Mucosa of descending colon (tissue), 3 donors: ENCODE results near the gene RPS6KA3. TPM values are rescaled to one million over a fixed set of nuclear protein-coding genes. Genes with fewer than 3 reads are reported as not detected.
A peak's percentile ranks its signal among the peaks of the same experiment; 100 is the strongest.
"Not testable (repeated sequence)": the region's sequence is repeated elsewhere in the genome, so short reads cannot be mapped to it uniquely, and the experiment has no call there.

Source experiments
- ATAC-seq: fragments of 200-7000 bp; cut with Tn5 transposase; one replicate; pipeline ENCODE4 v1.9.1; 2020; ENCODE audit warnings: mild to moderate bottlenecking, moderate library complexity
- DNase-seq, 3 donors: peaks; one replicate each; pipeline ENCODE4 v3.0.0-alpha.2; 2020
- H3K36me3 ChIP-seq: fragments of 200-600 bp; one replicate; pipeline ENCODE4 v1.8.0; 2021; ENCODE audit warnings: low read depth, mild to moderate bottlenecking
- H3K4me1 ChIP-seq: fragments of 200-600 bp; one replicate; pipeline ENCODE4 v1.8.0; 2021; ENCODE audit warnings: low read depth, mild to moderate bottlenecking
- H3K4me3 ChIP-seq: fragments of 200-600 bp; one replicate; pipeline ENCODE4 v1.8.0; 2021; ENCODE audit warnings: mild to moderate bottlenecking
- H3K9me3 ChIP-seq: fragments of 200-600 bp; one replicate; pipeline ENCODE4 v1.8.0; 2021; ENCODE audit warnings: mild to moderate bottlenecking
- intact Hi-C, 2 donors: fragments of 100-400 bp; cut with DNase I in 1 of 2; cut with micrococcal nuclease in 1 of 2; formaldehyde crosslinking; loops; one replicate each; pipeline versions ENCODE4 v1.11.0 to v1.11.1; 2022; cut with DNase I, micrococcal nuclease
- total RNA-seq, 3 donors: library from RNA; stranded (reverse); fragmentation: NEBNext Ultra II Directional in 2 of 3; extraction: Animal tissue kit (Norgen Biotek cat#: 25700) in 2 of 3; gene quantifications; one replicate each; pipeline versions ENCODE4 v1.2.1 to v1.2.4, GENCODE V29; 2021 to 2023
- TF ChIP-seq, protein P1 (sequence below): fragments of 200-600 bp; IDR thresholded peaks from one replicate; pipeline ENCODE4 v1.8.0; 2022; ENCODE audit warnings: antibody characterized with exemption, mild to moderate bottlenecking
- donor health status: DM: no; HTN: no; CAD: no; lungs with moderate emphysema.
- donor health status: DM: no; HTN: no; CAD: no.
- donor health status: DM: no; HTN: yes; CAD: no.

The RPS6KA3 gene
- total RNA-seq, 3 donors from 2014 or later = 73.6 to 80.1 (median 73.9) TPM

GRCh38 chrX:20132666-20133065 lies 134.0 kb downstream of the RPS6KA3 start:
- H3K4me1 ChIP-seq = no peaks in the 10 kb centered on the region
- ATAC-seq (no peak), DNase-seq (no peak)
- no peak overlapping the region for H3K4me3 ChIP-seq
- TF ChIP-seq, protein P1, sequence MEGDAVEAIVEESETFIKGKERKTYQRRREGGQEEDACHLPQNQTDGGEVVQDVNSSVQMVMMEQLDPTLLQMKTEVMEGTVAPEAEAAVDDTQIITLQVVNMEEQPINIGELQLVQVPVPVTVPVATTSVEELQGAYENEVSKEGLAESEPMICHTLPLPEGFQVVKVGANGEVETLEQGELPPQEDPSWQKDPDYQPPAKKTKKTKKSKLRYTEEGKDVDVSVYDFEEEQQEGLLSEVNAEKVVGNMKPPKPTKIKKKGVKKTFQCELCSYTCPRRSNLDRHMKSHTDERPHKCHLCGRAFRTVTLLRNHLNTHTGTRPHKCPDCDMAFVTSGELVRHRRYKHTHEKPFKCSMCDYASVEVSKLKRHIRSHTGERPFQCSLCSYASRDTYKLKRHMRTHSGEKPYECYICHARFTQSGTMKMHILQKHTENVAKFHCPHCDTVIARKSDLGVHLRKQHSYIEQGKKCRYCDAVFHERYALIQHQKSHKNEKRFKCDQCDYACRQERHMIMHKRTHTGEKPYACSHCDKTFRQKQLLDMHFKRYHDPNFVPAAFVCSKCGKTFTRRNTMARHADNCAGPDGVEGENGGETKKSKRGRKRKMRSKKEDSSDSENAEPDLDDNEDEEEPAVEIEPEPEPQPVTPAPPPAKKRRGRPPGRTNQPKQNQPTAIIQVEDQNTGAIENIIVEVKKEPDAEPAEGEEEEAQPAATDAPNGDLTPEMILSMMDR = no peak
- H3K36me3 ChIP-seq = no peaks in the 10 kb centered on the region
- no peaks in the 10 kb centered on the region for H3K9me3 ChIP-seq
- intact Hi-C loops = no loop called here

GRCh38 chrX:20130357-20130756 lies 136.4 kb downstream of the RPS6KA3 start:
- TF ChIP-seq, protein P1 = no peak
- no peak for ATAC-seq
- no peak for DNase-seq
- H3K9me3 ChIP-seq = no peaks in the 10 kb centered on the region
- intact Hi-C loops = no loop called here
- no peaks in the 10 kb centered on the region for H3K4me1 ChIP-seq
- no peak overlapping the region for H3K4me3 ChIP-seq
- no peaks in the 10 kb centered on the region for H3K36me3 ChIP-seq

GRCh38 chrX:20129547-20129946 lies 137.2 kb downstream of the RPS6KA3 start:
- DNase-seq = no peak
- no peak for ATAC-seq
- no peaks in the 10 kb centered on the region for H3K36me3 ChIP-seq
- H3K4me3 ChIP-seq = no peak overlapping the region
- H3K4me1 ChIP-seq = no peaks in the 10 kb centered on the region
- H3K9me3 ChIP-seq = no peaks in the 10 kb centered on the region
- TF ChIP-seq, protein P1 = no peak
- intact Hi-C loops = no loop called here

GRCh38 chrX:20128670-20129069 lies 138.0 kb downstream of the RPS6KA3 start:
- no peak overlapping the region for H3K4me3 ChIP-seq
- H3K9me3 ChIP-seq = no peaks in the 10 kb centered on the region
- TF ChIP-seq, protein P1 = no peak
- DNase-seq (no peak), ATAC-seq (no peak)
- intact Hi-C loops = no loop called here
- no peaks in the 10 kb centered on the region for H3K4me1 ChIP-seq
- H3K36me3 ChIP-seq = no peaks in the 10 kb centered on the region

GRCh38 chrX:20127440-20127839 lies 139.3 kb downstream of the RPS6KA3 start:
- H3K4me3 ChIP-seq, H3K9me3 ChIP-seq, DNase-seq, intact Hi-C loops, H3K4me1 ChIP-seq, H3K36me3 ChIP-seq: not testable (repeated sequence)
- peak; percentile 63 for ATAC-seq

GRCh38 chrX:20126833-20127232 lies 139.9 kb downstream of the RPS6KA3 start:
- DNase-seq, H3K36me3 ChIP-seq, H3K4me3 ChIP-seq, H3K4me1 ChIP-seq, H3K9me3 ChIP-seq, intact Hi-C loops: not testable (repeated sequence)
- ATAC-seq = peak; percentile 31

GRCh38 chrX:20124964-20125363 lies 141.7 kb downstream of the RPS6KA3 start:
- TF ChIP-seq, protein P1 = no peak
- H3K36me3 ChIP-seq = no peaks in the 10 kb centered on the region
- ATAC-seq (no peak), DNase-seq (no peak)
- H3K4me1 ChIP-seq = no peaks in the 10 kb centered on the region
- no peaks in the 10 kb centered on the region for H3K9me3 ChIP-seq
- H3K4me3 ChIP-seq = no peak overlapping the region
- intact Hi-C loops = no loop called here
